Panc1 (cell line): ENCODE data around the gene ZBTB14.

Experiments
- POLR2AphosphoS5 ChIP-seq: IDR thresholded peaks from 2 replicates; pipeline ENCODE4 v1.6.1; 2012; ENCODE audit warnings: mild to moderate bottlenecking, low read depth, low read length, moderate library complexity
- TF ChIP-seq, protein P1 (sequence below): fragments of 450-650 bp; IDR thresholded peaks from 2 replicates; pipeline ENCODE4 v1.5.1; 2017; ENCODE audit warnings: mild to moderate bottlenecking
- TF ChIP-seq, protein P2 (sequence below), 2 experiments: IDR thresholded peaks; 2 replicates each; pipeline ENCODE4 v1.6.1; 2011 to 2012; ENCODE audit warnings: low read depth in 2 of 2, control low read depth in 1 of 2, low read length in 1 of 2, mild to moderate bottlenecking in 1 of 2, moderate library complexity in 1 of 2; ENCODE audit not compliant: insufficient read depth in 1 of 2

DNA sequence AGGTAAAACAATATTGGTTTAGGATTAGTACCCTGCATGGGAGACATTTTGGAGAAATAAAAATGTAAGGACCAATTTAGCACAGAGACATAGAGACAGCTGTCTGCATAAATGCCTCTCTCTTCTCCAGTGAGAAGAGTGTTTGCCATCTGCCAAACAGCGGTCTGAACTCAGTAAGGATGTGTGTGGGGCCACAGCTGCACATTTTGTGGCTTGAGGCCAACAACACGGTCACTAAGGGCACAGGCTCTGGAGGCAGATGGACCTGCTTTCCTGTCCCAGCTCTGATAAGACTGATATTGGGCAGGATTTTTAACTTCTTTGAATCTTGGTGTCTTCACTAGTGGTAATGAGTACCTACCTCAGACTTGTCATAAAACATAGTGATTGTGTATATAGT, 10.2 kb downstream of the ZBTB14 start:
- TF ChIP-seq, protein P1, sequence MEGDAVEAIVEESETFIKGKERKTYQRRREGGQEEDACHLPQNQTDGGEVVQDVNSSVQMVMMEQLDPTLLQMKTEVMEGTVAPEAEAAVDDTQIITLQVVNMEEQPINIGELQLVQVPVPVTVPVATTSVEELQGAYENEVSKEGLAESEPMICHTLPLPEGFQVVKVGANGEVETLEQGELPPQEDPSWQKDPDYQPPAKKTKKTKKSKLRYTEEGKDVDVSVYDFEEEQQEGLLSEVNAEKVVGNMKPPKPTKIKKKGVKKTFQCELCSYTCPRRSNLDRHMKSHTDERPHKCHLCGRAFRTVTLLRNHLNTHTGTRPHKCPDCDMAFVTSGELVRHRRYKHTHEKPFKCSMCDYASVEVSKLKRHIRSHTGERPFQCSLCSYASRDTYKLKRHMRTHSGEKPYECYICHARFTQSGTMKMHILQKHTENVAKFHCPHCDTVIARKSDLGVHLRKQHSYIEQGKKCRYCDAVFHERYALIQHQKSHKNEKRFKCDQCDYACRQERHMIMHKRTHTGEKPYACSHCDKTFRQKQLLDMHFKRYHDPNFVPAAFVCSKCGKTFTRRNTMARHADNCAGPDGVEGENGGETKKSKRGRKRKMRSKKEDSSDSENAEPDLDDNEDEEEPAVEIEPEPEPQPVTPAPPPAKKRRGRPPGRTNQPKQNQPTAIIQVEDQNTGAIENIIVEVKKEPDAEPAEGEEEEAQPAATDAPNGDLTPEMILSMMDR: no peak
- TF ChIP-seq POLR2AphosphoS5: no peak
- TF ChIP-seq, protein P2, sequence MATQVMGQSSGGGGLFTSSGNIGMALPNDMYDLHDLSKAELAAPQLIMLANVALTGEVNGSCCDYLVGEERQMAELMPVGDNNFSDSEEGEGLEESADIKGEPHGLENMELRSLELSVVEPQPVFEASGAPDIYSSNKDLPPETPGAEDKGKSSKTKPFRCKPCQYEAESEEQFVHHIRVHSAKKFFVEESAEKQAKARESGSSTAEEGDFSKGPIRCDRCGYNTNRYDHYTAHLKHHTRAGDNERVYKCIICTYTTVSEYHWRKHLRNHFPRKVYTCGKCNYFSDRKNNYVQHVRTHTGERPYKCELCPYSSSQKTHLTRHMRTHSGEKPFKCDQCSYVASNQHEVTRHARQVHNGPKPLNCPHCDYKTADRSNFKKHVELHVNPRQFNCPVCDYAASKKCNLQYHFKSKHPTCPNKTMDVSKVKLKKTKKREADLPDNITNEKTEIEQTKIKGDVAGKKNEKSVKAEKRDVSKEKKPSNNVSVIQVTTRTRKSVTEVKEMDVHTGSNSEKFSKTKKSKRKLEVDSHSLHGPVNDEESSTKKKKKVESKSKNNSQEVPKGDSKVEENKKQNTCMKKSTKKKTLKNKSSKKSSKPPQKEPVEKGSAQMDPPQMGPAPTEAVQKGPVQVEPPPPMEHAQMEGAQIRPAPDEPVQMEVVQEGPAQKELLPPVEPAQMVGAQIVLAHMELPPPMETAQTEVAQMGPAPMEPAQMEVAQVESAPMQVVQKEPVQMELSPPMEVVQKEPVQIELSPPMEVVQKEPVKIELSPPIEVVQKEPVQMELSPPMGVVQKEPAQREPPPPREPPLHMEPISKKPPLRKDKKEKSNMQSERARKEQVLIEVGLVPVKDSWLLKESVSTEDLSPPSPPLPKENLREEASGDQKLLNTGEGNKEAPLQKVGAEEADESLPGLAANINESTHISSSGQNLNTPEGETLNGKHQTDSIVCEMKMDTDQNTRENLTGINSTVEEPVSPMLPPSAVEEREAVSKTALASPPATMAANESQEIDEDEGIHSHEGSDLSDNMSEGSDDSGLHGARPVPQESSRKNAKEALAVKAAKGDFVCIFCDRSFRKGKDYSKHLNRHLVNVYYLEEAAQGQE (IDR thresholded peaks at IDR 0.05; ENCODE audit: insufficient read depth in 1 of 2, low read depth in 2 of 2, low read length in 1 of 2): no peak
